Measurements from ENCODE around the gene DHCR7. TPM values are rescaled to one million over a fixed set of nuclear protein-coding genes. Genes with fewer than 3 reads are reported as not detected.

The DHCR7 gene
- total RNA-seq, 1 experiment from 2014 or later, result 114 TPM

DNA sequence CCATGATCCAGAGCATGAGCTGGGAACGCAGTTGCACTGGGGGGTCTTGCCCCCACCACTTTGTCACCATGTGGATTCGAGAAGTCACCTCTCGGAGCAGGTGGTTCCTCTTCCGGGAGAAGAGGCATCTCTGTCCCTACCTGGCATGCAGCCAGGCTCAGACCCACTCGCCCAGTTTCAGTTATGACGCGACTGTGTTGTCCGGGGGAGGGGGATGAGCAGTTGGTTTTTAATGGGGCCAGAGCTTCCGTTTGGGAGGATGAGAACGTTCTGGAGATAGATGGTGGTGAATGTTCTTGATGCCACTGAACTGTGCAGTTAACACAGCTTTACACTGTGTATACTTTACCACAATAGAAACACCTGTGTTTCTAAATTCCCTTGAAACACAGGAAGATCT, 41.5 kb downstream of the DHCR7 start:
- no peak for DNase-seq (ENCODE audit: low read depth, low spot score)
- in situ Hi-C loops (cut with HindIII; ENCODE audit: low pct_unique_long_range_greater_than_20kb, low sequenced_read_pairs), result loop anchor here (25.0 kb wide), 1 partner anchor 669 kb away; no protein-coding TSS in a partner anchor

DNA sequence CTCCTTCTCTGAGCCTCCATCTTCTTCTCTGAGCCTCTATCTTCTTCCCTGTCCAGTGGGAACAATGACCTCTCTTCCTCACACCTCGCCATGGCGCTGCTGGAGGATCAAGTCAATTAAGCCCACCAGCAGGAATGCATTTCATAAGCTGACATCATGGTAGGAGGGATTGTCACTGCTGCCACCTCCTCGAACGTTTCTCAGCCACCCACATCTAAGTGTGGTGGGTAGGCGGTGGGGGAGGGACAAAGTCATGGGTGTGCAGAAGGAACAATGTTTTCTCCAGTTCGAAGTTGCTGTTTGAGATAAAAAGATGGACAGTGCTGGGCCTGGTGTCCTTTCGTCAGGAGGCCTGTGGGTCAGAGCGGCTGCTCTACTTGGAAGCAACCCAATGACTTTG, 44.0 kb downstream of the DHCR7 start:
- DNase-seq (ENCODE audit: low read depth, low spot score), result no peak
- in situ Hi-C loops (cut with HindIII; ENCODE audit: low pct_unique_long_range_greater_than_20kb, low sequenced_read_pairs), result loop anchor here (25.0 kb wide), 1 partner anchor 667 kb away; no protein-coding TSS in a partner anchor

DNA sequence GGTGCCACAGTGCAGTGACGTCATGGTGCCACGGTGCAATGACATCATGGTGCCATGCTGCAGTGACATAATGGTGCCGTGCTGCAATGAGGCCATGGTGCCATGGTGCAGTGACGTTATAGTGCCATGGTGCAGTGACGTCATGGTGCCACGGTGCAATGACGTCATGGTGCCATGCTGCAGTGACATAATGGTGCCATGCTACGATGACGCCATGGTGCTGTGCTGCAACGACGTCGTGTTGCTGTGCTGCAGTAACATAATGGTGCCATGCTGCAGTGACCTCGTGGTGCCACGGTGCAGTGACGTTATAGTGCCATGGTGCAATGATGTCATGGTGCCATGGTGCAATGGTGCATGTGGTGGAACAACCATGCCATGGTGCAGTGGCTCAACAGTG, 45.3 kb downstream of the DHCR7 start:
- in situ Hi-C loops (cut with HindIII; ENCODE audit: low pct_unique_long_range_greater_than_20kb, low sequenced_read_pairs), result loop anchor here (25.0 kb wide), 1 partner anchor 666 kb away; no protein-coding TSS in a partner anchor
- DNase-seq (ENCODE audit: low read depth, low spot score), result no peak

DNA sequence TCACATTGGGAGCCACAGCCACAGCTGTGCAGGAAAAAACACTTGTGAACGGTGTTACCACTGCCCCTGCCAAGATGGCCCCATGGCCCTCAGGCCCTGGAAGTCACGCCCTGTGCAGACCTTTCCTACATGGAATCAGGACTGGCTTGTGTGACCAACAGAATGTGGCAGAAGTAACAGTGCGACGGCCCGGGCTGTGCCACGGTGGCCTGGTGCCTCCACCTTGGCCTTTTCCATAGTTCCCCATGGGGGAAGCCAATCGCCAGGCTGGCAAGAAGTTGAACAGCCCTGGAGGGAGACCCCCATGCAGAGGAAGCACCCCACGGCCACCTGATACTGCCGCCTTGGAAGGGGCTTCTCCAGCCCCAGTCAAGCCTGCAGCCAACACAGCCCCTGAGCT, 48.0 kb downstream of the DHCR7 start:
- in situ Hi-C loops (cut with HindIII; ENCODE audit: low pct_unique_long_range_greater_than_20kb, low sequenced_read_pairs), result loop anchor here (25.0 kb wide), 1 partner anchor 663 kb away; no protein-coding TSS in a partner anchor
- no peak for DNase-seq (ENCODE audit: low read depth, low spot score)

DNA sequence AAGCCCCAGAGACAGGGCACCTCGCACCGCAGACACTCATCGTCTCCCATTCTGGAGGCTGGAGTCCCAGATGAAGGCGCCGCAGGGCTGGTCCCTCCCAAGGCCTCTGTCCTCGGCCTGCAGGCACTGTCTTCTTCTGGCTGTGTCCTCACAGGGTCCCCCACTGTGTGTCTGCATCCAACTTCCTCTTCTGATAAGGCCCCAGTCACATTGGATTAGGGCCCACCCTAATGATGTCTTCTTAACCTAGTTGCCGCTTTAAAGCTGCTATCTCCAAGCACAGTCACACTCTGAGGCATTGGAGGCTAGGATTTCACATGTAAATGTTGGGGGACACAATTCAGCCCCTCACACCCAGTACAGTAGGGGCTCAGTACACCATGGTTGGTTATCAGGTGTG, 48.9 kb downstream of the DHCR7 start:
- in situ Hi-C loops (cut with HindIII; ENCODE audit: low pct_unique_long_range_greater_than_20kb, low sequenced_read_pairs), result no loop called here
- no peak for DNase-seq (ENCODE audit: low read depth, low spot score)

DNA sequence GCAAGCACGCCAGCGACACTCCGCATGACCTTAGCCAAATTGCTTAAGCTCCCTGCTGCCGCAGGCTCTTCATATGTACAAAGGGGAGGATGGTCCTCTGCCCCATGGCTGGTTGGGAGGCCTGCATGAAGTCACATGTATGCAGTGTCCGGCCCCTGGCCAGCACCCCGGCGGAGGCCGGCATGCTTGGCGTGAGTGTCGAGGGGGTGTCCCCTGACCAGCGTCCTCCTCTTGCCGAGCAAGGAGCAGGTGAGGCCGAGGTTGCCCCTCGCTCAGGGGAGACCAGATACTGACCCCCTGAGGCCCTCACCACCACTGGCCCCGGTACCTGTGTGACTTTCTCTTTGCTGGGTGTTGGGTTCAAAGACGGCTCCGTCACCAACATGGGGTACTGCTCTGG, 50.2 kb downstream of the DHCR7 start:
- in situ Hi-C loops (cut with HindIII; ENCODE audit: low pct_unique_long_range_greater_than_20kb, low sequenced_read_pairs), result no loop called here

DNA sequence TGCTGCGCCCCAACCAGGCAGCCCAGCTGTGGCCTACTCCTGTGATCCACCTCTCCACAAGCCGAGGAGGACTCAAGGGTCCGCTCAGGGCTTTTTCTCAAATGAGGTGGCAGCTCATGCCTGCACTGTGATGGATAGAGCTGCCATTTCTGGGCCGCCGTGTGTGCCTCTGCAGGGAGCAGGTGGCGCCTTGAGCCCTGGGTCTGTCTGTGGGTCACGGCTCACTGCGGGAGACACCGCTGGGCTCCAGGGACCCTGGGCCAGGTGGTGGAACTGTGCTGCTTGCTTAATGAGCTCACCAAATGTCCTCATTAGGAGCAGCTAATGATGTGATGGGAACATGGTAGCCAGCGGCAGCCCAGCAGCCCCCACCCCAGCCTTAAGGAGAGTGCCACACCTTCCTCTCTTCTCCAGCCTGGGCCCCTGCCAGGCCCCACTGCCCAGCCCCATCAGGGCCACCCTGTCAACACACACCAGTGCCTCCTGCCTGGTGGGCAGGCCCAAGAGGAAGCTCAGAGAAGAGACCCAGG, 50.8 kb downstream of the DHCR7 start:
- no peak for DNase-seq (ENCODE audit: low read depth, low spot score)
- in situ Hi-C loops (cut with HindIII; ENCODE audit: low pct_unique_long_range_greater_than_20kb, low sequenced_read_pairs), result no loop called here

More for the DNA sequence above, 50.2 kb downstream of the DHCR7 start:
- DNase-seq (ENCODE audit: low read depth, low spot score), result no peak

DNA sequence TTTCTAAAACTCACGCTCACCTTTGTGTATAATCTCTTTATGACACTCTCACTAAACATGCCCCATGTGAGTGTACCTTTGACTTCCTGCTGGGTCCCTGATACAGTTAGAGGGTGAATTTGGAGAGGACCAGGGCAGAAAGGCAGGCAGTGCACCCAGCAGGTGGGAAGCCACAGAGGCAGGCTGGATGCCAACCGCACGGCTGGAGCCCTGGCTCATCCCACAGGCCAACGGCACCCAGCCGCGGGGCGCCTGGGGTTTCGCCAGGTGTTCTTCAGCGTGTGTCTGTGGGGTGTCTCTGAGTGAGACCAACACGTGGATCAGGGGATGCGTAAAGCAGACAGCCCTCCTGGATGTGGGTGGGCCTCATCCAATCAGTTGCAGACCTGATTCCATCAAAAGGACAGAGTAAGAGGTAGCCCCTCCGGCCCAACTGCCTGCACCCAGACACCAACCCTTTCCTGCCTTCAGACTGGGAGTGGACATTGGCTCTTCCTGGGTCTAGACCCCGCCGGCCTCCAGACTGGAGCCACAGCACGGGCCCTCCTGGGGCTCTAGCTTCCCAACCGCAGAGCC, 51.6 kb downstream of the DHCR7 start:
- no peak for DNase-seq (ENCODE audit: low read depth, low spot score)

DNA sequence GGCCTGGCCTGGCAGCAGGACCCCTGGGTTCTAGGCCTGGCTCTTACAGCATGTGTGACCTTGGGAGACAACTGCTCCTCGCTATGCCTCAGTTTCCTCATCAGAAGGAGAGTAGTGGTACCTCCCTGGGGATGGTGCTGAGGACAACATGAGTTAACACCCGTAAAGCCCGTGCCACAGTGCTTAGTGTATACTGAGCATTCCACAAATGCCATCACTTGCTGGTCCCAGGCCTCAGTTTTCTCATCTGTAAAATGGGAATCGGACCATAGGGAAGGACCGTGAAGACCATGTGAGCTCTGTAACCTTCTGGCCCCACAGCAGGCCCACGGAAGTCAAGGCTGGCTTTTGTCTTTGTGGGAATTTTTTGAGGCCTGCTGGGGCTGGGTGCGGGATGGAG, 52.4 kb downstream of the DHCR7 start:
- in situ Hi-C loops (cut with HindIII; ENCODE audit: low pct_unique_long_range_greater_than_20kb, low sequenced_read_pairs), result no loop called here
- DNase-seq (ENCODE audit: low read depth, low spot score), result no peak

More for the DNA sequence above, 51.6 kb downstream of the DHCR7 start:
- in situ Hi-C loops (cut with HindIII; ENCODE audit: low pct_unique_long_range_greater_than_20kb, low sequenced_read_pairs), result no loop called here

DNA sequence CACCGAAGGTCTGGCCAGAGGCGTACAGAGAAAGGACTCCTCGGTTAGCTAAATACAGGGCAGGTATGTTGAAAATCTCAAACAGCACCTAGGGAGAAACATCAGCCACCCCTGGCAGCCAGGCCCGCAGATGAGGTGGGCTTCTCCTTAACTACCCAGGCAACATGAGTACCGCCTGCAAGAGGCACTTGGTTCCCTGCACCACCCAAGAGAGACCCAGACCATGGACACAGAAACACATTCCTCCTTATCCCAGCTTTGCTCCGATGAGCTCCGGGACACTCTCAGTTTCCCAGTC, 53.0 kb downstream of the DHCR7 start:
- in situ Hi-C loops (cut with HindIII; ENCODE audit: low pct_unique_long_range_greater_than_20kb, low sequenced_read_pairs), result no loop called here
- DNase-seq (ENCODE audit: low read depth, low spot score), result no peak

DNA sequence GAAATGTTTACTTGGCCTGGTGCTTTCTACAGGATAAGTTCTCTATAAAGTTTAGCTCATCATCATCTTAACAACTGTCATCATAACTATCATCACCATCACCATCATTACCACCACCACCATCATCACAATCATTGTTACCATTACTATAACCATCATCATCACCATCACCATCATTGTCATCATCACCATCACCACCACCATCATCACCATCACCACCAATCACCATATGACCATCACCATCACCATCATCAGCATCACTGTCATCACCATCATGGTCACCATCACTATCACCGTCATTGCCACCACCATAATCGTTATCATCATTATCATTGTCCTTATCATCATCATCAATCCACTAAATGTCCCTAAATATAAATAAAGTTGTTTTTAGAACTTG, 54.9 kb downstream of the DHCR7 start:
- in situ Hi-C loops (cut with HindIII; ENCODE audit: low pct_unique_long_range_greater_than_20kb, low sequenced_read_pairs), result no loop called here
- no peak for DNase-seq (ENCODE audit: low read depth, low spot score)

DNA sequence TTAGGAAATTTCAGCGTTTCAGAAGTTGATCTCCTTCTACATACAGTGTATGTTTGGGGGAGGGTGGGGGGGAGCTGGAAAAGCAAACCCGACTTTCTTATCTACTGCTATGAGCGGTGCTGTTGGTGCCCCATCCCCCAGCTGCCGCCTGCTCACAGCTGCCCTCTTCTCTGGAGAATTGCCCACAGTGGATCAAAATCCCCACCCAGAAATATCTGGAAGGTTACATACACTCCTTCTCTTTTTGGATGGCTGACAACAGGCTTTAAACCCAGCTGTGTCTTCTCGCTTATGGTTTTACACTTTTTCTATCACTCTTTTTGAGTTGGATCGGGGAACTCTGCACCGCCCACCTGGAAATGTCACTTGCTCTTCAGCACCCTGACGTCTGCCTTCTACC, 56.4 kb downstream of the DHCR7 start:
- in situ Hi-C loops (cut with HindIII; ENCODE audit: low pct_unique_long_range_greater_than_20kb, low sequenced_read_pairs), result no loop called here
- DNase-seq (ENCODE audit: low read depth, low spot score), result no peak

DNA sequence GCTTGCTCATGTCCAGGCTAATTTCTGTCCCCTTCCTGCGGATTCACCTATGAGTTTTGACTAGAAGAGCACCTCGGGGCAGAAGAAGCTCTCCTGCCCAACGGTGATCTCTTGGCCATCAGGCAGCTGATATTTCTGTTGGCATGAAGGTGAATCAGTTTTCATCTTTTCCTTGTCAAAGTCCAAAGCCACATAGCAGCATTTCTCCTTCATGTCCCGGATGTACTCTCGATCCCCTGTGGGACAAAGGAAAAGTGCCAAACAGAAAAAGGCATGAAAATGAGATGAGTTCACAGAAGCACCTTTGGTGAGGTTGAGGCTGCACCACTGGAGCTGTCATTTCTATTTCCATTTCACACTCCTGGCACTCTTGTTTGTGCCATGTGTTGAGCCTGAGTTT, 56.8 kb downstream of the DHCR7 start:
- in situ Hi-C loops (cut with HindIII; ENCODE audit: low pct_unique_long_range_greater_than_20kb, low sequenced_read_pairs), result no loop called here
- no peak for DNase-seq (ENCODE audit: low read depth, low spot score)

DNA sequence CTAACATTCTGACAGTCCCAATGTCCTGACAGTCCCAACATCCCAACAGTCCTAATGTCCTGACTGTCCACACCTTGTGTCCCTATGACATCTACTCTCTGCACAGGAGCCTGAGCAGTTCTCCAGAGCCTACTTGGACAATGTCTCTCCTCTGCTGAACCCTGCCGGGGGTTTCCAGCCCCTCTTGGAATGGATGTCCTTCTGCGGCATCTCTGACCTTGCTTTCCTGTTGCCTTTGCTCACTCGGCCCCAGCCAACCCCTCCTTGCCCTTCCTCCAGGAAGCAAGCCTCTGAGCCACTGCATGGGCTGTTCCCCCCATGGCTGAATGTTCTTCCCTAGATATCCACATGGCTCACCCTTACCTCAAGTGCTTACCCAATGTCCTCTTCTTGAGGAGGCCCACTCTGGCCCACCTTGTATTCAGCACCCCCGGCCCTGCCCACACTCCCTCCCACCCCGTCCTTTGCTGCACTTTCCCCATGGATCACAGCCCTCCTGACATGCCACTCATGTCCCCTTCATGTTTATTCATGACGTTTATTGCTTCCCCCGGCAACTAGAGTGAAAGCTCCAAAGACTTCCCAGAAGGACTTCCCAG, 59.5 kb downstream of the DHCR7 start:
- in situ Hi-C loops (cut with HindIII; ENCODE audit: low pct_unique_long_range_greater_than_20kb, low sequenced_read_pairs), result no loop called here
- DNase-seq (ENCODE audit: low read depth, low spot score), result no peak

DNA sequence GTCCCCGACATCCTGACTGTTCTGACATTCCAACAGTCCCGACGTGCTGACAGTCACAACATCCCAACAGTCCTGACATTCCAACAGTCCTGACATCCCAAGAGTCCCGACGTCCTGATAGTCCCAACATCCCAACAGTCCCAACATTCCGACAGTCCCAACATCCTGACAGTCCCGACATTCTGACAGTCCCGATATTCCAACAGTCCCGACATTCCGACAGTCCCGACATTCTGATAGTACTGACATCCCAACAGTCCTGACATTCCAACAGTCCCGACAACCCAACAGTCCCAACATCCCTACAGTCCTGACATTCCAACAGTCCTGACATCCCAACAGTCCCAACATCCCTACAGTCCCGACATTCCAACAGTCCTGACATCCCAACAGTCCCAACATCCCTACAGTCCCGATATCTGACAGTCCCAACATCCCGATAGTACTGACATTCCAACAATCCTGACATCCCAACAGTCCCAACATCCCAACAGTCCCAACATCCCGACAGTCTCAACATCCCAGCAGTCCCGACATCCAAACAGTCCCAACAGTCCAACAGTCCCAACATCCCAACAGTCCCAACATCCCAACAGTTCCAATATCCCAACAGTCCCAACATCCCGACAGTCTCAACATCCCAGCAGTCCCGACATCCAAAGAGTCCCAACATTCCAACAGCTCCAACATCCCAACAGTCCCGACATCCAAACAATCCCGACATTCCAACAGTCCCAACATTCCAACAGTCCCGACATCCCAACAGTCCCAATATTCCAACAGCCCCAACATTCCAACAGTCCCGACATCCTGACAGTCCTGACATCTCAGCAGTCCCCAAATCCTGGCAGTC, 60.2 kb downstream of the DHCR7 start:
- in situ Hi-C loops (cut with HindIII; ENCODE audit: low pct_unique_long_range_greater_than_20kb, low sequenced_read_pairs), result no loop called here
- DNase-seq (ENCODE audit: low read depth, low spot score), result no peak

DNA sequence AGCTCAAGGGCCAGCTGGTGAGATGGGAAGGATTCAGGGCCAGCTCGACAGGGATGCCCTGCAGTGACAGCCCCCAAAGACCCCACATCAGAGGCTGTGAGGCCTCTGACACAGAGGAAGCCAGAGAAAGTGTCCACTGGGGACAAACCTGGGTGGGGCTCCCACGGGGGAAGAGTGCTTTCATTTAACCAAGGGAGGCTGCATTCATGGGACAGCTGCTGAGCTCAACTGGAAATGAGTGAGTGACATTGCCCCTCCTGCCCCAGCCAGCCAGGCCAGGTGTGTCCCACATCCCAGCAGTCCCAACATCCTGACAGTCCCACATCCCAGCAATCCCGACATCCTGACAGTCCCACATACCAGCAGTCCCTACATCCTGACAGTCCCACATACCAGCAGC, 61.0 kb downstream of the DHCR7 start:
- no peak for DNase-seq (ENCODE audit: low read depth, low spot score)
- in situ Hi-C loops (cut with HindIII; ENCODE audit: low pct_unique_long_range_greater_than_20kb, low sequenced_read_pairs), result no loop called here

DNA sequence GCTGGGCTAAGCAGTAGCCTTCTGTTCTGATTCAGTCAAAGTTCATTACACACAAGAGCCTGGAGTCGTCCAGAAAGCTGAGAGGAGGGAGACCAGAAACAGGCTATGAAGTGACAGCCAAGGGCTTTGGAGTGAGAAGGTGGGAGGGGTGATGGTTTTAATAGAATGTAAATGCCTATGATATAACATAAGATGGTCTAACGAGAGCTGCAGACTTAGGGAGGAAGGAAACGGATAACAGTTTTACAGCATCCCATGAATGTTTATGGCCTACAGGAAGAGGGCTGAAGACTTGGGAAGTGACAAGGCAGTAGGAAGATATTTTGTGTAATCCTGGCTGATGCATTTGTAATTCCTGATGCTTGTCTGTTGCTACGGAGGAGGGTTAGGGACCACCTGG, 62.0 kb downstream of the DHCR7 start:
- in situ Hi-C loops (cut with HindIII; ENCODE audit: low pct_unique_long_range_greater_than_20kb, low sequenced_read_pairs), result no loop called here
- no peak for DNase-seq (ENCODE audit: low read depth, low spot score)

DNA sequence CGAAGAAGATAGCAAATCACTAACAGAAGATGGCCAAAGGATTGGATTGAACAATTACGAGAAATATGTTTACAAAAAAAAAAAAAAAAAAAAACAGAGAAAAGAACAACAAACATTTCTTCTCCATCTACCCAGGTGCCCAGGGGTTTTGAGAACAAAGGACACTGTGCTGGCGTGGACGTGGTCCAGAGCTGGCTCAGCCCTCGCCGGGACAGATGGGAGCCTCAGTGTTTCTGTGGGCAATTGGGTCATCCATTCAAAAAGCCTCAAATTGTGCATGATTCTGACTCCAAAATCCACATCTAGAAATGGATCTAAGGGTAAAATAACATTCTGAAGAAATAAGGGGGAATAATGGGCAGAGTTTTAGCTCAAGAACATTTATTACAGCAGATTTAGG, 63.1 kb downstream of the DHCR7 start:
- DNase-seq (ENCODE audit: low read depth, low spot score), result no peak
- in situ Hi-C loops (cut with HindIII; ENCODE audit: low pct_unique_long_range_greater_than_20kb, low sequenced_read_pairs), result no loop called here

DNA sequence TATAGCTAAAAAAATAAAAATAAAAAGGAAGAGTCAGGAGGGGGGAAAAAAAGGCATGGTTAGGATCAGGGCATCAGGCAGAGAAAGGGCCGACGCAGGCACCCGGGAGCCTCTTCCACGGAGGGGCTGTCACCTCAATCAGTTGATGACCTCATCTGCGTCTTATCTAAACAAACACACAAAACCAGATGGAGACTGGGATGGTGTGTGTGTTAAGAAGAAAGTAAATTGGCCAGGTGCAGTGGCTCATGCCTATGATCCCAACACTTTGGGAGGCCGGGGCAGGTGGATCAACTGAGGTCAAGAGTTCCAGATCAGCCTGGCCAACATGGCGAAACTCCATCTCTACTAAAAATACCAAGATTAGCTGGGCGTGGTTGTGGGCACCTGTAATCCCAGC, 63.6 kb downstream of the DHCR7 start:
- in situ Hi-C loops (cut with HindIII; ENCODE audit: low pct_unique_long_range_greater_than_20kb, low sequenced_read_pairs), result no loop called here

More for the DNA sequence above, 63.6 kb downstream of the DHCR7 start:
- DNase-seq (ENCODE audit: low read depth, low spot score), result no peak

Measured in SK-MEL-5 (cell line).